HG03196 (cell line): ENCODE measurements around the gene FBXW9.
"Not testable (repeated sequence)": the region's sequence is repeated elsewhere in the genome, so short reads cannot be mapped to it uniquely, and the experiment has no call there.

ENCODE experiments used
- ATAC-seq: cut with Tn5 transposase; IDR thresholded peaks from one replicate; pipeline ENCODE4 v1.9.1; 2021; ENCODE audit not compliant: unreplicated experiment

FBXW9 gene

DNA sequence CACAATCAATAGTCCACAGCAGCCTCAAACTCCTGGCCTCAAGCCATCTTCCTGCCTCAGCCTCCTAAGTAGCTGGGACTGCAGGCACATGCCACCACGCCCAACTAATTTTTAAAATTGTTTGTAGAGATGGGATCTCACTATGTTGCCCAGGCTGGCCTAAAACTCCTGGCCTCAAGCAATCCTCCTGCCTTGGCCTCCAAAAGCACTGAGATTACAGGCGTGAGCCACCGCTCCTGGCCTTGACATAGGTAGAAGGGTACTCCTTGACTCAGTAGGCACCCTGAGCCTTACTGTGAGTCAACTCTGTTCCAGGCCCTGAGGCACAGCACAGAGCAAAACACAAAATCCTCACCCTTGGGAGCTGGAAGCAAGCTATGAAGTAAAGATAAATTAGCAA, 19.5 kb upstream of the FBXW9 start:
- no peak for ATAC-seq

DNA sequence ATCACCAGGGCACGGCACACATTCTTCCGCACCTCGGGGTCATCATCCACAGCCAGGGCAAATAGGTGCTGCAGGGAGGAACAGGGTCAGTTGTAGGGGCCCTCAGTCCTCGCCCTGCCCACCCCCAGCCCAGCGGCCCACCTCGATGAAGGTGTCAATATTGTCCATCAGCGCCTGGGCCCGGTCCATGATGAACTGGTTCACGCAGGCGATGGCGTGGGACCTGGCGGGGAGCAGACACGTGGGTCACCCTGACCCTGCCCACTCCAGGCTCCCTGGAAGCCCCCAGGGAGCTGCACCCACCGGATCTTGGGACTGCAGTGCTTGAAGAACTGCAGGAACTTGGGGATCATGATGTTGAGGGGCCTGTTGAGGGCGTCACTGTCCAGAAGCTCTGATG, 18.7 kb upstream of the FBXW9 start:
- ATAC-seq: no peak

DNA sequence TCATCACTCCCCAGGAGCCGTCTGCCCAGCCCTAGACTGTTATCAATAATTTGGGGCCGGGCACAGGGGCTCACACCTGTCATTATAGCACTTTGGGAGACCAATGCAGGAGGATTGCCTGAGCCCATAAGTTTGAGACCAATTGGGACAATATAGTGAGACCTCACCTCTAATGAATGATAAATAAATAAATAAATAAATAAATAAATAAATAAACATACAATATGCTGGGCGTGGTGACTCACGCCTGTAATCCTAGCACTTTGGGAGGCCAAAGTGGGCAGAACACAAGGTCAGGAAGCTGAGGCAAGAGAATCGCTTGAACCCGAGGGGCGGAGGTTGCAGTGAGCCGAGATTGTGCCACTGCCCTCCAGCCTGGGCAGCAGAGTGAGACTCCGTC, 16.9 kb upstream of the FBXW9 start:
- not testable (repeated sequence) for ATAC-seq

DNA sequence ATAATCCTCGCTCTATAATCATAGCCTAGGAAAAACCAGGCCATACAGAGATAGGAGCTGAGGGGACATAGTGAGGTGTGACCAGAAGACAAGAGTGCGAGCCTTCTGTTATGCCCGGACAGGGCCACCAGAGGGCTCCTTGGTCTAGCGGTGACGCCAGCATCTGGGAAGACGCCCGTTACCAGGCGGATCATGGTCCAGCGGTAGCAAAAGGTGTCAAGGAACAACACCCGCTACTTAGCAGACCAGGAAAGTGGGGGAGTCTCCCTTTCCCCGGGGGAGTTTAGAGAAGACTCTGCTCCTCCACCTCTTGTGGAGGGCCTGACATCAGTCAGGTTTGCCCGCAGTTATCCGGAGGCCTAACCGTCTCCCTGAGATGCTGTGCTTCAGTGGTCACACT, 15.6 kb upstream of the FBXW9 start:
- ATAC-seq: not testable (repeated sequence)

DNA sequence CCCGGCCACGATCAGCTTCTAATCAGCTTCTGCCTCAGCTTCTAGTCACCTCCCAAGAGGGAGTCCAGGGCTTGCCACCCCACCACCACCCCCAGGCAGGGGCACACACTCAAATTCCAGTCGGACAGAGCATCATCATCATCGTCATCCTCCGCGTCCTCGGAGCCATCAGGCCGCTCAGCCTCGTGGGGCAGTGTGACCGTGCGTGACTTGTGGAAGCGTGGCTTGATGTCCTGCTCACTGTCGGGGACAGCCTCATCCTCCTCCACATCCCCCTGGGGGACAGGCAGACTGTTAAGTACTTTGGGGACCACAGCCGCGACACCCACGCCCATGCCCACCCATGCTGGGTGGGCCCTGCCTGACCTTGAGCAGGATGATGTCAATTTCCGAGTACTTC, 14.8 kb upstream of the FBXW9 start:
- ATAC-seq: no peak

DNA sequence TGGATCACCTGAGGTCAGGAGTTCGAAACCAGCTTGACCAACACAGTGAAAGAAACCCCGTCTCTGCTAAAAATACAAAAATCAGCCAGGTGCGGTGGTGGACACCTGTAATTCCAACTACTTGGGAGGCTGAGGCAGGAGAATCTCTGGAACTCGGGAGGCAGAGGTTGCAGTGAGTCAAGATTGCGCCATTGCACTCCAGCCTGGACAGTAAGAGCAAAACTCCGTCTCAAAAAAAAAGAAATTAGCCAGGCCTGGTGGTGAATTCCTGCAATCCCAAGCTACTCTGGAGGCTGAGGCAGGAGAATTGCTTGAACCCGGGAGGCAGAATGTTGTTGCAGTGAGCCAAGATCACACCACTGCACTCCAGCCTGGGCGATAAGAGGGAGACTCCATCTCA, 12.2 kb upstream of the FBXW9 start:
- ATAC-seq: no peak

DNA sequence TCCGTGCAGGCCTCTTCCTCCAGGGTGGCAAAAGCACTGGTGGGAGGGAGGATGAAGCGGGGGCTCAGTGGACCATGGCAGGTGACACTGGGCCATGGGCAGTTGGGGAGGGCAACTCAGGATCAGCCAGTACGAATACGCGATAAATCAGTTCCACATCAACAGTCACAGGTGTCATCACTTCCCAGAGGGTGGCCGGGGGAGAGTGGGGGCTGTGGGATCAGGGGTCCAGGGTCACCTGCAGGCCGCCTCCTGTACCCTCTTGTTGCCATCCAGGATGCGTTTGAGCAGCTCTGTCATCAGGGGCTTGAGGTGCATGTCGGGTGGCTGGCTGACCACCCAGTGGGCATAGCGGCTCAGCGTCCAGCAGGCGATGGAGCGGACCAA, 9.9 kb upstream of the FBXW9 start:
- ATAC-seq: no peak

DNA sequence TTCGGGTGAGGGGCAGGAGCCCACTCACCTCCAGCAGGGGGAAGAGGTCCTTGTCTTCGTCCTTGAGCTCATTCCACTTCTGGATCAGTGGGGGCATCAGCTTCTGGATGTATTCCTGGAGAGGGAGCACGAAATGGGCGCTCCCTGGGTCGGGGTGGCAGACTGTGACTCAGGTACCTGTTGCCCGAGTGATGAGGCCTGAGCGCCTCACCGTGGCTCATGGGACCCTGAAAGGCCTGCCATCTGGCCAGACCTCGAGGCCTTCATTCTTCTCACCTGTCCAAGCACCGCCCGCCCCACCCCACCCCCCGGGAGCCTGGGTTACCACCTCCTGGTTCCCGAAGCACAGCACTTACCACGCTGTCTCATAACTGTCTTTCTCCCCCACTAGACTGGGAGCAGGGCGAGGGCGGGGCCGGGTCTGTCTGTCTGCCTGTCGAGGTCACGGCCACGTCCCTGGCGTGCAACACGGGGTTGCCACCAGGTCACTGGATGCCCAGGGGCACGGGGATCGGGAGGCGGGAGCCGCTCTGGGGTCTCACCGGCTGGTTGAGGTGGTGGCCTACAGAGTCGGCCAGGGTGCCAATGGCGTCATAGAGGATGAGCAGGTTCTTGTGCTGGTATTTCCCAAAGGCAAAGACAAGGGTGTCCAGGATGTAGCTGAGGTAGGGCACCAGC, 9.4 kb upstream of the FBXW9 start:
- ATAC-seq: no peak

DNA sequence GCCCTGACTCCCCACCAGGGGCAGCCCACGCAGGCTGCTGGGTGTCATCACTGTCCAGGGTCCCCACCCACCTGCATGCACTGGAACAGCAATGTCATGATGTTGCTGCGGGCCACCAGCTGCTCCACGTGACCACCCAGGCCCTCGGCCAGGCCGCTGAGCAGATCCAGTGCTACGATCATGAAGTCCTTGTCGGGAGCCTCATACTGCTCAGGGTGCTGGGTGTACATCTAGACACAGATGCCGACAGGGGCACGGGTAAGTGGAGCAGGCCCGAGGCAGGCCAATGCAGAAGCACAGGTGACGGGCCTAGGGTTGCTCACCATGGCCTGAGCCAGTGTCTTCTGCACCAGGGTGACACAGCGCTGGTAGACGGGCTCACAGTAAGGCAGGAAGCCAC, 8.7 kb upstream of the FBXW9 start:
- ATAC-seq: no peak

DNA sequence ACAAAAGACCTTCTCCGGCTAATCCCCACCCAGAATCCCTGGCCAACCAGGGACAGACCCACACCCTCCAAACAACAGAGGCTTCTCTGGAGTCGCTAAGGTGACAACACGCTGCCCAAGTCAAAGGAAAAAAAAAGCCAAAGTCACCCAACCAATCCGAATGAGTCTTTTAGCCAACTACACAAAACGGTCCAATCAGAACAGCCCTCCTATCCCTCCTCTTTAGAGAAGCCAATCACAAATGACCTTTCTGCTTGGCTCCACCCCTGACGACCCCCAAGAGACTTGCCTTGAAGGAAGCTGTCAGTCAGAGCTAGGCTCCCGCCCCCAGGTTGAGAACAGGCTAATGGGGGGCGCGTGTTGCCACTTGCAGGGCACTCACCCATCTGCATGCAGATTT, 6.6 kb upstream of the FBXW9 start:
- no peak for ATAC-seq

DNA sequence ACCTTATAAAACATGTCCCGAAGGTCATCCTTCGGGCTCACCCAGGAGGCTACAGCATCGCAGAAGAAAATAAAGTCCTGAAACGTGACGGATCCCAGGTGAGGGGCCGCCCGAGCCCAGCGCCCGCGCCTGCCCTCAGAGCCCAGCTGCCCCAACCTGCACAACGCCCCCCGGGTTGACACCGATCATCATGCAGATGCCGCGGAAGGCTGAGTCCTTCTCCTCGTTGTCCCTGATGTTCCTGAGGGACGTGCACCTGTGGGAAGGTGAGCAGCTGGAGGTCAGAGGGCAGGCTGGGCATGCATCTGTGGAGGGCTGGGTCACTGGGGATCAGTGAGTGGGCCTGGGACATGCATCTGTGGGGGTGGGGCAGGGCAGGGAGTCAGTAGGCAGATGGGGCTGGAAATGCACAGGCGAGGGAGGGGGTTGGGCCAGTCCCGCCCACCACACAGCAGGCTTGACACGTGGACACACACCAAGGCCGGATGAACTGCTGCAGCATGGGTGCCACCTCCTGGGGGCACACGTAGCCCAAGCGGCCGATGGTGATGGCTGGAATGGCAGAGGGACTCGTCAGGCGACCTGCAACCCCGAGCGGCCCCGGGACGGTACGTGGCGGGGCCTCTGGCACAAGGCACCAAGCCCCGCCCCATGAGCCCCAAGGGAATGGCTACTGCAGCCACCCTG, 5.3 kb upstream of the FBXW9 start:
- no peak for ATAC-seq

DNA sequence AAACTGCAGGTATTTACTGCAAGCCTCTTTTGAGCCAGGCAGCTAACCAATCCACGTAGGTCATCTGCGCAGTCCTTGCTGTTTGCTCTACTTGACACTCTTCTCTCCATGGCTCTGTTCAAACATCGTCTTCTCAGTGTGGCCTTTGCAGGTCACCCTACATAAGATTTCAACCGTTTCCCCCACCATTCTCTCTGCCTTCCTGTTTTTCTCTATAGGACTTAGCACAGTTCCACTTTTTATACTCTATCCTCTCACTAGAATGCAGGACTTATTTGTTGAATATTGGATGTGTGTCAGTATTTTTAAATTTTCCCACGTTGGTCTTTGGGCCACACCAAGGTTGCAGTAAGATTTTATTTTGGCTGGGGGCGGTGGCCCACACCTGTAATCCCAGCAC, 1.7 kb upstream of the FBXW9 start:
- no peak for ATAC-seq

DNA sequence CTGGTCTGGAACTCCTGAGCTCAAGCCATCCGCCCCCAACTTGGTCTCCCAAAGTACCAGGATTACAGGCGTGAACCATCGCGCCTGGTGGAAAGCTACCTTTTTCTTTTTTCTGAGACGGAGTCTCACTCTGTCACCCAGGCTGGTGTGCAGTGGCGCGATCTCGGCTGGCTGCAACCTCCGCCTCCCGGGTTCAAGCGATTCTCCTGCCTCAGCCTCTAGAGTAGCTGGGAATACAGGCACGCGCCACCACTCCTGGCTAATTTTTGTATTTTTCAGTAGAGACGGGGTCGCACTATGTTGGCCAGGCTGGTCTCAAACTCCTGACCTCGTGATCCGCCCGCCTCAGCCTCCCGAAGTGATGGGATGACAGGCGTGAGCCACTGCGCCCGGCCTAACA, 994 bp upstream of the FBXW9 start:
- not testable (repeated sequence) for ATAC-seq

DNA sequence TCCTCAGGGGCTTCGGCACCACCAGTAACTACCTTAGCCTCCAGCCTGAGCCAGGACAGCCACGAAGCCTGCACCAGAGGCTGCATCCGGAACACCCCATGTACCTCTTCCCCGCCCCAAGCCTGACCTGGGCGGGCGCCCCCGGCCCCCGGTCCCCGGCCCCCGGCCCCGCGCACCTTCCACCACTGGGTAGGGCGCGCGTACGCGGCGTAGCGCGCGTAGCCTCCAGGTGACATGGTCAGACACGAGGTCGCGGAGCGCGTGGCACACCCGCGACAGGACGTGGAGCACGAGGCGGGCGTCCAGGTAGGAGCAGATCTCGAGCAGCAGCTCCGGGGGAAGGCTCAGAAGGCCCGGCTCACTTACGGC, 450 bp downstream of the FBXW9 start:
- no peak for ATAC-seq

DNA sequence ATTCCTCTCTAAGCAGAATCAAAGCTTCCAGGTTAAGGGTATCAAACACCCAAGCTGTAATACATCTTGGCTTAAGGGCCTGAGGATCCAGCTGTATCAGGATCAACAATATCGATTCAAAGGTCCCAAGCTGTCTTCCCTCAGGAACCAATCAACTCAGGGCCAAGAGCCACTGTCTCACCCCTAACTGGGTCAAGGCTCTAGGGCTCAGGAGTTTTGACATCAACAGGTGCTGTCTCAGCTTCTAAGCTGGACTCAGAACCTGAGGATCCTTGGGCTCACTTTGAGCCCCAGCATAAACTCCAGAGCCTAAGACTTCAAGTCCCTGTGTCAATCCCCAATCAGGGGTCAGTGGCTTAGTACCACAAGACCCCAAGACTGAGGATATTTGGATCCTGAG, 917 bp downstream of the FBXW9 start:
- no peak for ATAC-seq

DNA sequence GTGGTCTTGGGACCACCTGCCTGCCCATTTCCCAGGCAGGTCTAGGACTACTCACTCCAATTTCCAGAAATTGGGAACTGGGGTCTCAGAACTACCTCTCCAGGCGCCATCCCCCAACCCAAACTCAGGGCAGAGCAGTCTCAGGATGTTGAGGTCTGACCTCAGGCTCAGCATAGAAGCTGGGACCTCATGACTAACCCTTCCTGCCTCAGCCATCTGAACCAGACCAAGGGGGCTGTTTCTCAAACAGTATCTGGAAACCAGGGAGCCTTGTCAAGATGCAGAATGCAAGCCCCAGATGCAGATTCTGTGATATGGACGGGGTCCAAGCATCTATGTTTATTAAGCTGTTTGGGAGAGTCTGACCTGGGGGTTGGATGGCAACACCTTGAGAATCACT, 1.3 kb downstream of the FBXW9 start:
- no peak for ATAC-seq

DNA sequence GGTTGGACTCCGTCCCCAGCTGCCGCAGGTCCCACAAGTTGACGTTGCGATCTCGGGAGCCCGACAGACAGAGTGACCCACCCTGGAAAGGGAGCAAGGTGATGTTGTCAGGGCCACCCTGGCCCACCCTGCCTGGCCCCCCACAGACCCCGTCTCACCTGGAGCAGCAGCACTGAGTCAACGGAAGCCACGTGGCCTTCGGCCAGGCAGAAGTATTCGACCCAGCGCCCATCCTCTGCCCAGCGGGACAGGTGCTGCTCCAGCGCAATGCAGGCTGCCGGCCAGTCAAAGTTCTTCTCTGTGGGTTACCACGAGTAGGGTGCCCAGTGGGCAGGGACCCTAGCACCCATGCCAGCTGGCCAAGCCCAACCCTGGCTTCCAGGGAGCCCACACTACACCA, 1.8 kb downstream of the FBXW9 start:
- no peak for ATAC-seq

DNA sequence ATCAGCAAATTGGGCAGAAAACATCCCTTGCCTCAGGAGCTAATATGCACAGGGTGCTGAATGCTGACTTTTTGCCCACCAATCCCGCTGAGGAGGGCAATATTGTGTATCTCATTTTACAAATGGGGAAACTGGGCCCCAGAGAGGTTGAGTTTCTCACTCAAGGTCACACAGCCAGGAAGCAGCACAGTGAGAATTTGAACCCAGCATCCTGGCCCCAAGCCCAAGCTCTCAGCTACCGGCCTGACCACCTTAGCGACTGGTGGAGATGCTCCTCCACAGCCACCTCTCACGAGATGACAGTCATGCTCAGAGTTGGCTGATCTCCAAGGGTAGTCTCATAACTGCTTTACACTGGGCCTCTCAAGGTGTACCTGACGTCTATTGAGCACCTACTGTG, 3.5 kb downstream of the FBXW9 start:
- no peak for ATAC-seq

DNA sequence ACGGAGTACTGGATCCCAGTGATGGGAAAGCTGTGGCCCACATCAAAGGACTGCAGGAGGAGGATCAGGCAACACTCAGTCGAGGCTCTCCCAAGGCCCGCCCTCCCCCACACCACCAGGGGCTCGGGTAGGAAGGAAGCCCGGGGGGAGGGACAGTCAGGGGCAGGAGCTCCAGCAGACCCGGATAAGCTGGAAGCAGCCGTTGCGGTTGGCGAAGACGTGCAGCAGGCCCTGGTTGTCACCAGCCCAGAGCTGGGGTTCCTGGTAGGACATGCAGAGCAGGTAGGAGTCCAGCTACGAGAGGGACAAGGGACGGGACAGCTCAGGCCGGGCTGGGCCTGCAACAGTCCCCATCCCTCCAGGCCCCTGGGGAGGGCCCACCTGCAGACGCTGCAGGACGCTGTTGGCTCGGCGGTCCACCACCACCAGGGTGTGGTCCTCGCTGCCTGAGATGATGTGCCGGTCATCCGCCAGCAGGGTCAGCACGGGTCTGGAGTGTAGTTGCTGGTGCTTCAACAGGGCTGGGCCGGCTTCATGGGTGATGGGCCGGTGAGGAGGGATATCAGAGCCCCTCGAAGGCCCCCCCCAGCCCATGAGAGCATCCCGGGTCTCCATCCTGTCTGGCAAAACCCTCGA, 6.7 kb downstream of the FBXW9 start:
- no peak for ATAC-seq

DNA sequence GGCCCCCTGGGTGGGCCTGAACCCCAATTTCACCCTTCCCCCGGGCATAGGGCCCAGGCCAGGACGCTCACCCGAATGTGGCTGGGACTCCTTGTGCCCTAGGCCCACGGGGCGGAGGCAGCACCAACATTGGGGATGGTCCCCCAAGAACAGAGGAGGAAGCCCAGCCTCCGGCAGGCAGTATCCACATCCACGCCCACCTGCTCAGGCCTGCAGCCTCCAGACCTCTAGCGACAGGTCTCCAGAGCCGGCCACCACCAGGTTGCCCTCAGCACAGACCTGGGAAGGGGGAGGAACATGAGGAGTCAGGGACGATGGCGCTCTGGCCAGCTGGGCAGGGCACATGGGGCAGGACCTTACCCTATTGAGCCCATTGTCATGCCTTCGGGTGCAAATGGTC, 7.4 kb downstream of the FBXW9 start:
- ATAC-seq: no peak

DNA sequence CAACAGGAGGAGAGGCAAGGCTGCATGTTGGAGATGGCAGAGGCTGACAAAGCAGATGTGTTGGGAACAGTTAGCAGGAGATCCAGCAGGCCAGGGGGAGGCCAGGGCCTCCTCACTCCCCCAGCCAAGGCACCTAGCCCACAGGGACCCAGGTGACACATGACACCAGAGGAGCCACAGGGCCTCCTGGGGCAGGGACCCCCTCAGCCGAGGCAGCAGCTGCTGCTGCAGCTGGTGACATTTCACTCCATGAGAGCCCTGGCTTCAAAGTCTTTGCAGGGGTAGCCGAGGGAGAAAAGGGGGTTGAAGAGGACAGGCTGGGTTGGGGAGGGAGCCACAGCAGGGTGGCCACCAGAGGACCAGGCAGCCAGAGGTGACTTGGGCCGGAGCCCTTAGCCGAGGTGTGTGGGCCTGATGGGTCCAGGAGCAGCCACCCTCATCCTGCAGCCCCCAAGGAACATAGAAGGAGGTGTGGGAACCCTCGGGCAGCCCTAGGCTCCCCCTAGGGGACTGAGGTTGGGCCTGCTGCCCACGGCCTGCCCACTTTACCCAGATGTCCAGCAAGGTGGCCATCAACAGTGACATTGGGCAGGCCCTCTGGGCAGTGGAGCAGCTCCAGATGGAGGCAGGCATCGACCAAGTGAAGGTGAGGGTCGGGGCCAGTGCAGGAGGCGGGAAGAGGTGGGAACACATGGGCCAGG, 8.8 kb downstream of the FBXW9 start, which contains the start of gene GNG14:
TSS of gene GNG14 (plus strand) at position 503 of the 701 bp plus-strand sequence. CDS start at position 554, 51 bp downstream.
- no peak for ATAC-seq

DNA sequence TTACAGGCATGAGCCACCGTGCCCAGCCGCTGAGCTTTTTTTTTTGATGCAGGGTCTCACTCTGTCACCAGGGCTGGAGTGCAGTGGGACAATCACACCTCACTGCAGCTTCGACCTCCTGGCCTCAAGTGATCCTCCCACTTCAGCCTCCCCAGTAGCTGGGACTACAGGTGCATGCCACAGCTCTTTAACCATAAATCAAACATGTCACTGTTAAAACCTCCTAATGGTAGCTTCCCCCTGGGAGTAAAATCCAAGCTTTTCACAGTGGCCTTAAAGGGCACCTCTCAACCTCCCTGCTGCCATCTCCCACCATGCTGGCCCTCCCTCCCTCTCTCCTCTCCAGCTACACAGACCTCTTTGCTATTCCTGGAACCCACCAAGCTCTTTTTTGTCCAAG, 10.6 kb downstream of the FBXW9 start:
- ATAC-seq: no peak
